HepG2 (cell line): ENCODE measurements around the gene FSHB. TPM values are rescaled to one million over a fixed set of nuclear protein-coding genes. Genes with fewer than 3 reads are reported as not detected.

Experiments used
- ATAC-seq: fragments of 200-7000 bp; cut with Tn5 transposase; 3 replicates; pipeline ENCODE4 v1.9.1; 2020; ENCODE audit warnings: mild to moderate bottlenecking, moderate library complexity
- BruUV-seq: library from RNA; stranded (reverse); fragments of 400-500 nt; replicated peaks from 2 replicates; lab custom pipeline; 2021; lab: Mats Ljungman, UMichigan
- CTCF ChIA-PET: fragments of 300-600 bp; formaldehyde crosslinking; extraction: SDS; loops from one replicate; lab custom pipeline; 2021; ENCODE audit warnings: low total read pairs, inconsistent platforms, low intra/inter-chr PET ratio; lab: Yijun Ruan, JAX
- POLR2A ChIA-PET: fragments of 350-600 bp; sonication (Branson Sonifier 250); formaldehyde crosslinking; loops from one replicate; lab custom pipeline; 2020; ENCODE audit warnings: antibody characterized with exemption, inconsistent platforms; lab: Yijun Ruan, JAX
- DNase-seq: peaks from one replicate; pipeline ENCODE4 v3.0.0-alpha.2; 2015; ENCODE audit warnings: low spot score
- FAIRE-seq: peaks from 3 replicates; lab custom pipeline; 2011; peaks lifted over from hg19 to GRCh38; lab: Jason Lieb, UNC
- H2AFZ ChIP-seq: one replicate; pipeline ENCODE4 v1.6.1; 2011; ENCODE audit warnings: low read length, inconsistent platforms
- H3K27ac ChIP-seq: fragments of 300-600 bp; 3 replicates; pipeline ENCODE4 v1.8.0; 2011; ENCODE audit warnings: mixed run types, mild to moderate bottlenecking, mixed read lengths, low read length, inconsistent platforms; ENCODE audit not compliant: insufficient read depth; ENCODE audit errors: extremely low read length
- H3K27me3 ChIP-seq, 2 experiments: fragments of 200-600 bp in 1 of 2; 2 replicates in 1 of 2; 3 replicates in 1 of 2; pipeline versions ENCODE4 v1.6.0 to v1.8.0; 2011; ENCODE audit warnings: low read length in 2 of 2, mild to moderate bottlenecking in 2 of 2, moderate library complexity in 2 of 2, inconsistent platforms in 1 of 2; ENCODE audit not compliant: insufficient read depth in 2 of 2, control insufficient read depth in 1 of 2
- H3K36me3 ChIP-seq, 2 experiments: fragments of 200-600 bp in 1 of 2; replicated peaks in 1 of 2; 2 replicates in 1 of 2; 3 replicates in 1 of 2; pipeline versions ENCODE4 v1.5.1 to v1.8.0; 2011; ENCODE audit warnings: low read length in 2 of 2, inconsistent platforms in 1 of 2; ENCODE audit not compliant: insufficient read depth in 2 of 2, control insufficient read depth in 1 of 2
- H3K4me1 ChIP-seq: 2 replicates; pipeline ENCODE4 v1.5.1; 2012; ENCODE audit warnings: low read length, inconsistent platforms; ENCODE audit not compliant: insufficient read depth
- H3K4me2 ChIP-seq: 2 replicates; pipeline ENCODE4 v1.6.0; 2011; ENCODE audit warnings: low read depth, low read length, inconsistent platforms
- H3K4me3 ChIP-seq, 3 experiments: fragments of 200-600 bp in 1 of 3; sonication (generic), shearing (Covaris generic) in 1 of 3; replicated peaks in 1 of 3; 2 replicates each; pipeline ENCODE4 v1.5.1; 2011 to 2016; ENCODE audit warnings: low read length in 3 of 3, inconsistent platforms in 2 of 3, low read depth in 2 of 3, mild to moderate bottlenecking in 2 of 3, control low read depth in 1 of 3, mixed read lengths in 1 of 3; ENCODE audit not compliant: insufficient read depth in 1 of 3
- H3K79me2 ChIP-seq: one replicate; pipeline ENCODE4 v1.6.1; 2011; ENCODE audit warnings: low read length, inconsistent platforms; ENCODE audit not compliant: insufficient read depth
- H3K9ac ChIP-seq: 2 replicates; pipeline ENCODE4 v1.6.0; 2011; ENCODE audit warnings: mild to moderate bottlenecking, low read depth, low read length, inconsistent platforms; ENCODE audit not compliant: insufficient read depth
- H3K9me3 ChIP-seq: 2 replicates; pipeline ENCODE4 v1.5.1; 2012; ENCODE audit warnings: mild to moderate bottlenecking, low read length
- H4K20me1 ChIP-seq: 2 replicates; pipeline ENCODE4 v1.6.0; 2011; ENCODE audit warnings: inconsistent platforms, mild to moderate bottlenecking, low read length, moderate library complexity; ENCODE audit not compliant: insufficient read depth
- AKNA ChIP-seq: sonication (generic); formaldehyde crosslinking; IDR thresholded peaks from 2 replicates; pipeline ENCODE4 v1.4.0; 2020; ENCODE audit warnings: missing genetic modification reagents, borderline replicate concordance
- FOXC1 ChIP-seq: sonication (generic); formaldehyde crosslinking; IDR thresholded peaks from 2 replicates; pipeline ENCODE4 v1.8.0; 2022; ENCODE audit warnings: mild to moderate bottlenecking, missing genetic modification reagents, borderline replicate concordance
- ISX ChIP-seq: sonication (generic); formaldehyde crosslinking; conservative IDR thresholded peaks from 2 replicates; pipeline ENCODE4 v1.5.0; 2020; ENCODE audit warnings: missing genetic modification reagents
- POLR2G ChIP-seq: fragments of 200-400 bp; formaldehyde crosslinking; IDR thresholded peaks from 2 replicates; pipeline ENCODE4 v1.6.1; 2018; ENCODE audit warnings: mild to moderate bottlenecking, low read depth, low read length, moderate library complexity
- TFAP4 ChIP-seq: sonication (generic); IDR thresholded peaks from 2 replicates; pipeline ENCODE4 v1.6.1; 2016; ENCODE audit warnings: low read depth, borderline replicate concordance
- ZNF180 ChIP-seq: sonication (generic); formaldehyde crosslinking; IDR thresholded peaks from 2 replicates; pipeline ENCODE4 v1.4.0; 2020; ENCODE audit warnings: low read depth, missing genetic modification reagents, borderline replicate concordance
- ZNF362 ChIP-seq: sonication (generic); formaldehyde crosslinking; IDR thresholded peaks from 2 replicates; pipeline ENCODE4 v1.4.0; 2020; ENCODE audit warnings: missing genetic modification reagents, mild to moderate bottlenecking, borderline replicate concordance
- ZNF850 ChIP-seq: sonication (generic); formaldehyde crosslinking; conservative IDR thresholded peaks from 2 replicates; pipeline ENCODE4 v1.9.0; 2021; ENCODE audit warnings: mild to moderate bottlenecking, missing genetic modification reagents
- WGBS: methylation state at CpG from one replicate; pipeline ENCODE4 v1.1.6; 2017; ENCODE audit warnings: low lambda C conversion rate; 5-methylcytosine and 5-hydroxymethylcytosine counted together
- in situ Hi-C: cut with HindIII; loops from 2 replicates; pipeline ENCODE4 v1.10.0; 2017; ENCODE audit warnings: low pct_unique_long_range_greater_than_20kb; ENCODE audit not compliant: extremely low pct_ligation_motif_present
- intact Hi-C: fragments of 100-400 bp; cut with micrococcal nuclease; formaldehyde crosslinking; loops from one replicate; pipeline ENCODE4 v1.10.0; 2022; ENCODE audit not compliant: unreplicated experiment
- polyA plus RNA-seq, 8 experiments: library from polyadenylated mRNA; depleted of rRNA in 3 of 8; stranded (reverse) in 7 of 8; unstranded in 1 of 8; fragments of >200 nt; fragmentation: Illumina TruSeq in 4 of 8; extraction: Trizol in 4 of 8; gene quantifications; 2 replicates each; pipeline versions ENCODE4 v1.2.1 to v1.2.3, GENCODE V29; 2011 to 2016; ENCODE audit warnings: low read depth in 4 of 8, missing spikeins in 1 of 8, mixed read lengths in 1 of 8; ENCODE audit not compliant: insufficient read depth in 1 of 8
- total RNA-seq, 5 experiments: library from RNA; depleted of rRNA; stranded (reverse); fragments of >200 nt; fragmentation: Illumina TruSeq; extraction: Trizol; gene quantifications; 2 replicates each; pipeline ENCODE4 v1.2.3, GENCODE V29; 2016; ENCODE audit warnings: low read depth in 1 of 5

FSHB gene
- total and polyA plus RNA-seq, 2 of the 13 experiments (the other 11 are each of a cell fraction or from before 2014, with no cell fraction given) = not detected

GRCh38 chr11:30281476-30282288, 50.9 kb downstream of the FSHB start (continued):
- TF ChIP-seq AKNA = no peak
- TF ChIP-seq TFAP4 = no peak

GRCh38 chr11:30282289-30282631, 51.4 kb downstream of the FSHB start:
- Histone ChIP-seq H3K79me2 (no peaks in the 10 kb centered on the region), H3K4me1 (no peaks in the 10 kb centered on the region), H2AFZ (no peak overlapping the region), H3K9ac (no peak overlapping the region), H3K27me3 (no peaks in the 10 kb centered on the region), H3K4me2 (no peak overlapping the region), H4K20me1 (no peaks in the 10 kb centered on the region), H3K27ac (no peak overlapping the region), H3K4me3 (no peak overlapping the region), H3K9me3 (no peaks in the 10 kb centered on the region), H3K36me3 (no peaks in the 10 kb centered on the region)
- ATAC-seq (no peak), DNase-seq (no peak), FAIRE-seq (no peak)
- intact Hi-C loops (no loop called here), in situ Hi-C loops (no loop called here)
- no TSS peak for BruUV-seq
- ChIA-PET CTCF (no interaction called here), POLR2A (no interaction called here)
- WGBS = 5% methylated on average over 3 of the region's 3 CpGs
- no peak for TF ChIP-seq ZNF362 (CRISPR knock-in tag)
- TF ChIP-seq FOXC1 = no peak
- no peak for TF ChIP-seq ISX
- no peak for TF ChIP-seq POLR2G
- no peak for TF ChIP-seq ZNF850
- no peak for TF ChIP-seq ZNF180
